Measurements from ENCODE around the gene KRT79. TPM values are rescaled to one million over a fixed set of nuclear protein-coding genes. Genes with fewer than 3 reads are reported as not detected.

KRT79 gene
- total RNA-seq, 4 donors from 2014 or later: 0.46 to 2.8 (median 1.7) TPM; not detected in 1

DNA sequence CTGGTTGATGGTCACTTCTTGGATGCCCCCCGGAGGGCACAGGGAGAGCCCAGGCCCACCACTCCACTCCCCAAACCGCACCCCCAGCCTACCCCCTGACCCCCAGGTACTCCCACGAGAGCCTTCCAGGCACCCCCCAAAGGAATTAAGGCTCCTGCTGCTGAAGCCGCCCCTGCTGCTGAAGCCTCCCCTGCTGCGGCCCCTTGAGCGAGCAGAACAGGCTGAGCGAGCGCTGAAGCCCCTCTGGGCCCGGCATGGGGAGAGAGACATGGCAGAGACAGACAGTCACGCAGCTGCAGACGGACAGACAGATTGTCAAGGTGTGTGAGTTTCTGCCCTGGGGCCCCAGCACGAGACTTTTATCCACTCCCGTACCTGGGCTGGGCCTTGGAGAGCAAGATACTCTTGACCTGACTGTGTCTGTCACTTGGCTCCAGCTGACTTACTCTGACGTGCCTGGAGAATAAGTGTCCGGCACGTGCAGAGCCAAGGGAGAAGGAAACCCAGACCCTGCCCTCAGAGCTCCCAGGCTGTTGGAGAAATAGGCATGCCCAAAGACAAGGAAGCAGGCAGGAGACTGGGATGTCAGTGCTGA lies 14.6 kb upstream of the KRT79 start, which contains the start of gene KRT78:
KRT78 (minus strand) TSS at position 334 of the 595 bp plus-strand sequence; CDS start at position 270, 64 bp downstream.
- DNase-seq (ENCODE audit: low spot score): no peak
- no peak for ATAC-seq (ENCODE audit: low FRiP score)
- TF ChIP-seq, protein P1, sequence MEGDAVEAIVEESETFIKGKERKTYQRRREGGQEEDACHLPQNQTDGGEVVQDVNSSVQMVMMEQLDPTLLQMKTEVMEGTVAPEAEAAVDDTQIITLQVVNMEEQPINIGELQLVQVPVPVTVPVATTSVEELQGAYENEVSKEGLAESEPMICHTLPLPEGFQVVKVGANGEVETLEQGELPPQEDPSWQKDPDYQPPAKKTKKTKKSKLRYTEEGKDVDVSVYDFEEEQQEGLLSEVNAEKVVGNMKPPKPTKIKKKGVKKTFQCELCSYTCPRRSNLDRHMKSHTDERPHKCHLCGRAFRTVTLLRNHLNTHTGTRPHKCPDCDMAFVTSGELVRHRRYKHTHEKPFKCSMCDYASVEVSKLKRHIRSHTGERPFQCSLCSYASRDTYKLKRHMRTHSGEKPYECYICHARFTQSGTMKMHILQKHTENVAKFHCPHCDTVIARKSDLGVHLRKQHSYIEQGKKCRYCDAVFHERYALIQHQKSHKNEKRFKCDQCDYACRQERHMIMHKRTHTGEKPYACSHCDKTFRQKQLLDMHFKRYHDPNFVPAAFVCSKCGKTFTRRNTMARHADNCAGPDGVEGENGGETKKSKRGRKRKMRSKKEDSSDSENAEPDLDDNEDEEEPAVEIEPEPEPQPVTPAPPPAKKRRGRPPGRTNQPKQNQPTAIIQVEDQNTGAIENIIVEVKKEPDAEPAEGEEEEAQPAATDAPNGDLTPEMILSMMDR (IDR thresholded peaks at IDR 0.05): no peak

DNA sequence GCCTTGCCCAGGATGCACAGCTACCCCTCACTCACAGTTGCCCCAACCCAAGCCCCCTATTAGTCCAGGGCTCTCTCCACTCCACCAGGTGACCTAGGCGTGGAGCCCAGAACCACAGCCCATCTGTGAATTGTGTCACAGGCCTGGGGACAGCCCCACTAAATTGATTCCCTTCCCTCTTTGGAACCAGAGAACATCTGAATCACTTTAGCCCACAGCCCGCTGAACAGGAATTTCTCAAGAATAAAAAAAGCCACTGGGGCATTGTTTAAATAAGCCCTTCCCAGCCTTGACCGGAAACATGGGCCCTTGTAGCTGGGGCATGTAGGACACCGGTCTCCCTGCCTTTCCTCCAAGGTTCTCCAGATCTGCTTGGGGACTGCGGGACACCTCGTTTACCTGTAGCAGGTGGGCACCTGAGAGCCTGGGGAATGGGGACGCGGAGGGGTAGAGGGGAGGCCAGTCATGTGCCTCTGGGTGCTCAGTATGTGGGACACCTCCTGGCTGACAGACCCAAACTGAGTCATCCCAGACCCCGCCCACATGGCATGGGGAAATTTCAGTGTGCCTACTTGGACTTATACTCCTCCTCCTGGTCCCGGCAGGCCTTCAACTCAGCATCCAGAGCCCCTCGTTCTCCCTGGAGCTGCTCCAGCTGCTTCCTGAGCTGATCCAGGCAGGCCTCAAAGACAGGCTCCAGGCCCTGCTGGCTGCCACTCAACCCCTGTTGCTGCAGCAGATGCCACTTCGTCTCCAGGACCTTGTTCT lies 13.4 kb upstream of the KRT79 start:
- no peak for DNase-seq (ENCODE audit: low spot score)
- TF ChIP-seq, protein P1 (IDR thresholded peaks at IDR 0.05): no peak
- ATAC-seq (ENCODE audit: low FRiP score): no peak

DNA sequence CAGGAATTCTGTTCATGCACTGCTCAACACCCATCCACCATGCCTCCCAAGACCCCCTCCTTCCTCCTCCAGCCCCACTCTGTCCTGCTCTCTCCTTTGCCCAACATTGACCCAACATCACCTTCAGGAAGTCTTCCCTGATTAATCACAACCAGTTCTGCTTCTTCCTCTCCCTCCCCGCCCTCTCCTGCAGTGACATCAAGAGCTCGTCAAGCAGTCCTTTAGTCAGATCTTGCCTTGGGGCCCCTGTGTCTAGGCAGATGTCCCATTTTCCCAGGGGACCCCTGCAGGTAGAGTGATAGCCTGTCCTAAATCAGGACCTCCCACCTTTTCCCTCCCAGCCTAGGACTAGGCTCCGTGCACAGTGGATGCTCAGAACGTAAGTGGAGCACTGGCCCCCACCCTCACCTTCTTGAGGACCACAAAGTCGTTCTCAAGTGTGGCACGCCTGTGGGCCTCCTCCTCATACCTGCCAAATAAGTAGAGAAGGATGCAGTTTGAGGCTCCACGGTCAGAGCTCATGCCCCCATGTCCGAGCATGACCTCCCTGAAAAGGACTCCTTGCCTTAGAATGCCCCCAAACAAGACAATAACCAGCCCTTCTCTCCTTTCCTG lies 12.4 kb upstream of the KRT79 start:
- TF ChIP-seq, protein P1 (IDR thresholded peaks at IDR 0.05): no peak
- ATAC-seq (ENCODE audit: low FRiP score) (no peak), DNase-seq (ENCODE audit: low spot score) (no peak)

DNA sequence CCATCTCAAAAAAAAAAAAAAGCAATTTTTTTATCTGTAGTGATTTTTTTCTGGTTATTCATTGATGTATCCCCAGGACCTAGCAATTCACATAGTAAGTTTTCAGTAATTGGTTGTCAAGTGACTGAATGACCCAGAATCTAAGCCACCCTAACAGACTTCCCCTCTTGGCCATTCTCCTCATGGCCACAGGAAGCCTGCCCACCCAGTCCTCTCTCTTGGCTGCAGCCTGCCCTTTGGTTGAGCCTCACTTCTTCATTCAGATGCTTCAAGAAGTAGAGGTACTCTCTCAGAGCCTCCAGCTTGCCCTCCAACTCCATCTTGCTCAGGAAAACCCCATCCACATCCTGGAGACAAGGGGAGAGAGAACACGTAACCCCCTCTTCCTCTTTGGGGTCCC lies 11.8 kb upstream of the KRT79 start:
- no peak for DNase-seq (ENCODE audit: low spot score)
- TF ChIP-seq, protein P1 (IDR thresholded peaks at IDR 0.05): no peak
- no peak for ATAC-seq (ENCODE audit: low FRiP score)

DNA sequence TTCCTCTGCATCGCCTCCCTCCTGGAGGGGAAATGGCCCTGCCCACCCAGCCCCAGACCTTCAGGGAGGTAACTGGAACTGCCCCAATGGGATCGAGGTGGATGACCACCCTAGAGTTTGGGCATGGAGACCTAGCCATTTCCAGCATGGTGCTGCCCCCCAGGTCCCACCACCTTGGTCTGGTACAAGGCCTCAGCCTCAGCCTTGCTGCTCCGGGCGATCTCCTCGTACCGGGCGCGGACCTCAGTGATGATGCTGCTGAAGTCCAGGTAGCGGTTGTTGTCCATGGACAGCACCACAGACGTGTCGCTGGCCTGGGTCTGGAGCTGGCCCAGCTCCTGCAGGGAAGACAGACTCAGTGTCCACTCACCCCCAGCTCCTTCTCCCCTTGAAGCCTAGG lies 10.3 kb upstream of the KRT79 start:
- DNase-seq (ENCODE audit: low spot score) (no peak), ATAC-seq (ENCODE audit: low FRiP score) (no peak)
- TF ChIP-seq, protein P1 (IDR thresholded peaks at IDR 0.05): no peak

DNA sequence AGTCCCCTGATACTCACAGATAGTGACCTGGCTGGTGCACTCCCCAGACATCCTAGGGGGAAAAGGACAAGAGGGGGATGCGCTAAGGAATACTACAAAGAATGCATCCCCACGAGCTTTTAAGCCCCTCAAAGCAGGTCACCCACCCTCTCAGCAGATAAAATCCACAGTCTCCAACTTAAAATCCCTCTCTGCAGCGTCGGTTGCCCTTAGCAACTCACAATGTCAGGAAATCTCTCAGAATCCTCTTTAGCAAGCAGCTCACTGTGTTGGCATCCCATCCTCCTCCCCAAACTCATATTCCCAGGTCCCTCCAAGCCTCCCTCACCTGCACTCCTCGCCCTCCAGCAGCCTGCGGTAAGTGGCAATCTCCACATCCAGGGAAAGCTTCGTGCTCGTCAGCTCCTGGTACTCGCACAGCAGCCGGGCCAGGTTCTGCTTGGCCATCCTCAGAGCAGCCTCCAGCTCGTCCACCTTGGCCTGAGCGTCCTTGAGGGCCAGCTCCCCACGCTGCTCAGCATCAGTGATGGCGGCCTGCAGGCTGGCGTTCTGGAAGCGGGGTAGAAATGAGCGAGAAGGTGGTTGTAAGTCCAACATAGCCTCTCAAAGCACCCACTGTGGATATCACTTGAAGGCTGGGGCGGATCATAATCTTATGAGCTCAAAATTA lies 5.5 kb upstream of the KRT79 start:
- no peak for DNase-seq (ENCODE audit: low spot score)
- TF ChIP-seq, protein P1 (IDR thresholded peaks at IDR 0.05): no peak
- no peak for ATAC-seq (ENCODE audit: low FRiP score)

Data from omental fat pad (tissue), 4 donors.